GM18507 (cell line): ENCODE data around the gene PLEKHA4.
"Not testable (repeated sequence)": the region's sequence is repeated elsewhere in the genome, so short reads cannot be mapped to it uniquely, and the experiment has no call there.

ENCODE experiments used
- DNase-seq: peaks from one replicate; pipeline ENCODE4 v3.0.0; 2011; ENCODE audit warnings: low read depth; ENCODE audit not compliant: insufficient read length; ENCODE audit errors: extremely low spot score
- FAIRE-seq: peaks from 2 replicates; lab custom pipeline; 2011; peaks lifted over from hg19 to GRCh38; lab: Jason Lieb, UNC

PLEKHA4 gene

DNA sequence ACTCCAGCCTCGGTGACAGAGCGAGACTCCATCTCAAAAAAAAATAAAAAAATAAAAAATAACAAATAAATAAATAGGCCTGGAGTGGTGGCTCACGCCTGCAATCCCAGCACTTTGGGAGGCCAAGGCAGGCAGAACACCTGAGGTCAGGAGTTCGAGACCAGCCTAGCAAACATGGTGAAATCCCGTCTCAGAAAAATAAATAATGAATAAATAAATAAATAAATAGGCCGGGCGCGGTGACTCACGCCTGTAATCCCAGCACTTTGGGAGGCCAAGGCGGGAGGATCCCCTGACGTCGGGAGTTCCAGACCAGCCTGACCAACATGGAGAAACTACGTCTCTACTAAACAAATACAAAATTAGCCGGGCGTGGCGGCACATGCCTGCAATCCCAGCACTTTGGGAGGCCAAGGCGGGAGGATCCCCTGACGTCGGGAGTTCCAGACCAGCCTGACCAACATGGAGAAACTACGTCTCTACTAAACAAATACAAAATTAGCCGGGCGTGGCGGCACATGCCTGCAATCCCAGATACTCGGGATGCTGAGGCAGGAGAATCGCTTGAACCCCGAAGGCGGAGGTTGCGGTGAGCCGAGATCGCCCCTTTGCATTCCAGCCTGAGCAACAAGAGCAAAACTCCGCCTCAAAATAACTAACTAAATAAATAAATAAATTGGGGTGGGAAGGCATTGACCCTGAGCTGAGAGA is 3.2 kb upstream of the PLEKHA4 start:
- not testable (repeated sequence) for DNase-seq, FAIRE-seq

DNA sequence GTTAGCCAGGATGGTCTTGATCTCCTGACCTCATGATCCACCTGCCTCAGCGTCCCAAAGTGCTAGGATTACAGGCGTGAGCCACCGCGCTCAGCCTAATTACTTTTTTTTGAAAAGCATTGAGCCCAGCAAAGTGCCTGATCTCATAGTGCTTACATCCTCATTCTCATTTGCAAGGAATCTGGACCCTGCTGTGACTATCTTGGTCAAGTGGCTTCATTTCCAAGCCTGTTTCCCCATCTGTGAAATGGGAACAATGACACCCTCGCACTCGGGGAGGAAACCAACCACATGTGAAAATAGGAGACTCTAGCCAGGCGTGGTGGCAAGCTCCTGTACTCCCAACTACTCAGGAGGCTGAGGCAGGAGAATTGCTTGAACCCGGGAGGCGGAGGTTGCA is 1.6 kb upstream of the PLEKHA4 start:
- FAIRE-seq (no peak), DNase-seq (no peak)

DNA sequence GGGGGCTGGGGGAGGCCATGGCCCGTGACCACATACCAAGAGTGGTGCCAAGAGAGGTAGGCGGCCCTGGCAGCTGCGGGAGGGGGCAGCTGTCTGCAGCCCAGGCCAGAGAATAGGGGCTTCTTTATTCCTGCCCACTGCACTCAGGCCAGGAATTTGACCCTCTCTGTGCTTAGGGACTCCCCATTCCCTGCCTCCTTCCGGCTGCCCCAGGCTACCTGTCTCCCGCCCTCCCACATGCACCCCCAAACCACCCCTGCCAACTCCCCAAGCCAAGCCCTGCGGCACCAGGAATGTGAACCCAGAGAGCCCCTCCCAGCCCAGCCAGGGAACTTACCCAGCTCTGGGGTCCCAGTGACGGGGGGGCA is 687 bp downstream of the PLEKHA4 start:
- DNase-seq (no peak), FAIRE-seq (no peak)

DNA sequence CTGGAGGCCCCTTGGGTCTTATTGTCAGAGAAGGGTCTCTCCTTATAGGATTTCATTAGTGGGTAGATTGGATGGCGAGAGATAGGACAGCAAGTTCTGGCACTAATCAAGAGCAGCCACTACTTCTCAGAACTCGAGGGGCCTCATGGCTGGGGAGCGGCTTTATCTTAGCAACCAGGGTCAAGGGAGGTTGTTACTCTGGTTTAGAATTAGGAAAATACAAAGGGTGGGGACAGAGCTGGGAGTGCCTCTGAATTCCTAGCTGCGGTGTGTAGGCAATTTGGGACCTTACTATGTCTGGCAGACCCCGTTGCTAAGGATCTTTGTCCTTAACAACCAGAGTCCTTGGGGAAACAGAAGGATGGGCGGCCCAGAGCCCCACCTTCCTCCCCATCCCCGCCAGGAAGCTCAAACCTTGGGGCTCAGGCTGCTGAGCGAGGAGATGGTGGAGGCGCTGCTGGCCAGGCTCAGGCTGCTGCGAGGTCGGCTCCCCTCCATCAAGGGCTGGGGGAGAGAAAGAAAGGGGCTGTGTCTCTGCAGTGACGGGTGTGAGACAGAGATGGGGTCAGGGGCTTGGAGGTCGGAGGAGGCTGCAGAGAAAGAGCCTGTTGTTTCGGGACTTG is 1.2 kb downstream of the PLEKHA4 start:
- DNase-seq (no peak), FAIRE-seq (no peak)

DNA sequence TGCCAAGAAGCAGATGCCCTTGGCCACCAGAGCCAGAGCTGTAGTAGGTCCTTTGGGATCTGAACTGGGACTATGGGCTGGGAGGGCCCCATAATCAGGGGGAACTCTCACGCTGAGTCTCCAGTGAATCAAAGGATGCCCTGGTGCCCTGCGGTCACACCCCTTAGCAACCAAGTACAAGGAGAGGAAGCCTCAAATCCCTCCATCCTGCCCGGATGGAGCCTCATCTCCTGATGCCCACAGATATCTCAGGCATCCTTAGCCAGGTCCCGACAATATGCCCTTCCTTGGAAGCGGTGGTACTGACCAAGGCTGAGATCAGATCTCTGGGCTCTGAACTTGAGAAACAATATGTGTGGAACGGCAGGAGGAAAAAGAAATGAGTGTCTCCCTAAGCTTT is 1.7 kb downstream of the PLEKHA4 start:
- DNase-seq (no peak), FAIRE-seq (no peak)

DNA sequence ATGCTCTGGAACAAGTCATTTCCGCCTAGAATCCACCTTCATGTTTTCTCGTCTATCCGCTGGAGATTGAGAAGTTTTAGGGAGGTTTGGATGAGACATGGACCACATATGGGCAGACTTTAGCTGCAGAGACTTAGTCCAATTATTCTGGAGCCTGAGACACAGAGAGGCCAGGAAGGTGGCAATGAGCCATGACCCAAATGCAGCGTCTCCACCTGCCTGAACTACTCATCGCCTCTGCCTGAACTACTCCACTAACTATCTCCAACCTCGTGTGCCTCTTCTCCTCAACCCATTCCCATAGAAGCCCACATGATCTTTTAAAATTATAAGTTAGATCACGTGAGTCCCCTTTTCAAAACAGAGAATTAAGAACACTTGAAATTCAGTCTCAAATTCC is 5.6 kb downstream of the PLEKHA4 start:
- FAIRE-seq (no peak), DNase-seq (no peak)

DNA sequence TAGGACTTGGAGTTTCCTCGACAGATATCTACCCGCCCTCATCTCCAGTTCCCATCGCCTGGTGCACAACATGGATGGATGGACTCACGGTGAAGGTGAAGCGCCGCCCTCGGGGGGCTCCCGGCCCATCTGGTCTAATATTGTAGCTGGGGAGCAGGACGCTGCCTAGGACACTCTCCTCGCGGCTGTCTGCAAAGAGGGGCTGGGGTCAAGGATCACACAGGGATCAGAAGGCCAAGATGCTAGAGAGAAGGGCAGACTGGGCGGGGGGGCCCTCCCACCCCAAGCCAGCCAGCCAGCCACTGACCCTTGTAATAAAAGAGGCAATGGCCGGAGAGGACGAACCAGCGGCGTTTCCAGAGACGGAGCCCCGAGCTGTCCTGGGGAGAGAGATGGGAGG is 7.1 kb downstream of the PLEKHA4 start:
- FAIRE-seq = no peak
- DNase-seq = no peak

DNA sequence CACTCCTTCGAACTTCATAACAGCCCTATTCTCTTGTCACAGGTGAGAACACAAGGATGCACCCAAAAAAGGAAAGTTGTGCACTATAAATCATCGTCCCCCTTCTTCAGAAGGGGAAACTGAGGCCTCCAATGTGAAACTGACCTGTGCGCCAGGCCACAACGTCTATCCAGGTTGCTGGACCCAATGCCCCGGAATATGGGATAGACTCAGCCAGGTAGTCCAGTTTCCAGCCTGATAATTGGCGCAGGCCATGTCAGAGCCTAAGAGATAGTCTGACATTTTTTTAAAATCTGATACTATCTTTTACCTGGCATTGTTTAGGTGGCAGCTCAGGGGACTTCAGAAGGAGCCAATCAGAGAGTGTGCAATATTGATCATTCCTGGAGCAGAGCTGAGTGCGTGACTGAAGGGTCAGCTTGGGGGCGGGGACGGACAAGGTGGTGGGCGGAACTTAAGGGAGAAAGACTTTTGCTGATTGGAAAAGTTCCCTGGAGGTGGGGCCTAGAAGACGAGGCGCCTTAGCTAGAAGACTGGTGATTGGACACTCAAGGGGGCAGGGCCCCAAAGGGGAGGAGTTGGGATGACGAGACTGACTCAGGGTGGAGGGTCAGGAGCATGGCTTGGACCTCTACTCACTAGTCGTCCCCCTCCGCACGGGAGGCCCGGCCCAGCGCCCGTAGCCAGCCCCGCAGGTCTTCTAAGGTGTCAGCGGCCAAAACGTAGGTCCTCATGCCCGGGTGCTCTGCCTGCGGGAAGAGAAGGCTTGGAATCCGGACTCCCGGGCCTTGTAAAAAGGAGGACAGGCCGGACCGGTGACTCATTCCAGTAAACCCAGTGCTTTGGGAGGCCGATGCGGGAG is 8.5 kb downstream of the PLEKHA4 start:
- FAIRE-seq = peak; percentile 81
- DNase-seq = peak; percentile 52

DNA sequence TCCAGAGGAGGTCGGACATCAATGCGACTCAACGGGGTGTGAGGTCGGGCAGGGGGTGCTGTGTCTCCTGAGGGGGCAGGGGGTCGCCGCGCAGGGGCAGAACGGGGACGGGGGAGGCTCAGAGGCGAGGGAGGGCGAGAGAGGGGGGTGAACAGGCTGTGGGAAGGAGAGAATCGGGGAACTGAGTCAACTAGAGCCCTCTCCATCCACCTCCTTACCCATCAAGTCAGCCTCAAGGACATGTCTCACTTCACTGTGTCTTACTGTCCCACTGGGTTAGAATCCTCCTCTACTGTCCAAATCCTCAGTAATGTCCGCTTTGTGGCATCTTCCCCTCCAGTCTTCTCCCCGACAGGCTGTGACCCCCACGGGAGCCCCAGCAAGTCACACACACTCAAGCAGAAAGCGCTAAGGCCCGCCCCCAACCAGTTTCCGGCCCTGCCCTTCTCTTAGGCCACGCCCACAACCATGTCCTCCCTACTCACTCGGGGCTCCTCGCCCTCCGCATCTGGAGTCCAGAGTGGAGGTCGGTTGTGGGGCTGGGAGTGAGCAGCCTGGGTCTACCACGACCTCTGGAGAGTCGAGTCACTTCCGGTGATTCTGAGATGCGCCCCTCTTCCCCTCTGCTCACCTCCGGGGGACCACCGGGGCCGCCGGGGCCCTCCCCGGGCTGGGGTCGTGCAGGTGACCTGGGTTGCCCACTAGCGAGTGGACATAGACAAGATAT is 9.3 kb downstream of the PLEKHA4 start:
- FAIRE-seq (peak; percentile 51), DNase-seq (no peak)

DNA sequence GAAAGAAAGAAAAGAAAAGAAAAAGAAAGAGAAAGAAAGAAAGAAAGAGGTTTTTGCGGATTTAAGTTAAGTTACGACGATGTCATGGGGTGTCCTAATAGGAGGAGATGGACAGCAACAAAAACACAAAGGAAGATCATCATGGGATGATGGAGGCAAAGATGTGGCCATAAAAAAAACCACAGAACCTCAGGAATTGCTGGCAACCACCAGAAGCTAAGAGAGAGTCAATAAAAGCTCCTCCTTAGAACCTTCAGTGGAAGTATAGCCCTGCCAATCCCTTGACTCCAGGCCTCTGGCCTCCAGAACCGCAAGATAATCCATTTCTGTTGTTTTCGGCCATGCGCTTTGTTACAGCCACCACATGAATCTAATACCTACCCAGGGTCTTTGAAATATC is 11.5 kb downstream of the PLEKHA4 start:
- FAIRE-seq (no peak), DNase-seq (no peak)

DNA sequence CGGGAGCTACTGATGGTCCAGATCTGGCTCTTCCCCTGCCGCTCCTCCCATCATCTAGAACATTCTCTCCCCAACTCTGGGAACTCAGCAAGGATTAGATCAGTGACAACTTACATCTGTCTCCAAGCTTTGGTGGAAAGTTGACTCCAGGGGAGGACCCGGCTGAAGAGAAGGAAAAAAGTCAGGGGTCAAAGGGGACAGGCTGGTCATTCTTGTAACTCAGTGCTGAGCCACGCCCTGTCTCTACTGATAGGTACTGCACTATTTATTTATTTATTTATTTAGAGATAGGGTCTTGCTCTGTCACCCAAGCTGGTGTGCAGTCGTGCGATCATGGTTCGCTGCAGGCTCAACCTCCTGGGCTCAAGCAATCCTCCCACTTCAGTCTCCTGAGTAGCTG is 14.3 kb downstream of the PLEKHA4 start:
- FAIRE-seq (no peak), DNase-seq (no peak)

DNA sequence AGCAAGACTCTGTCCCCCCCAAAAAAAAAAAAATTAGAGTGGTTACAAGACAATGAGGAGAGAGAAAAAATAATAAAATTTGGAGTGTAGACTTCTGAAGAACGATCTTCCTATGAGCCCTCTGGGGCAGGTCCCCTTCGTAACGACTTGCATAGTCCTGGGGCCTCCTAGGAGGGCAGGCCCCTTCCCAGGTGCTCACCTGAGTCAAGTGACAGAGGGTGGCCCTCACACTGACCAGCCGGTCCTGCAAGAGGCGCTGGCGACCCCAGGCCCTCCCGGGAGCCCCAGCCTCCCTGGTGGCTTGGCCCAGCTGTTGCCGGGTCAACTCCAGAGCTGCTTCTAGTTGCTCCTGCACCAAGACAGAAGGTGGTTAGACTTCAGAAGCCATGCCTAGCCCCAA is 14.9 kb downstream of the PLEKHA4 start:
- DNase-seq (no peak), FAIRE-seq (no peak)

DNA sequence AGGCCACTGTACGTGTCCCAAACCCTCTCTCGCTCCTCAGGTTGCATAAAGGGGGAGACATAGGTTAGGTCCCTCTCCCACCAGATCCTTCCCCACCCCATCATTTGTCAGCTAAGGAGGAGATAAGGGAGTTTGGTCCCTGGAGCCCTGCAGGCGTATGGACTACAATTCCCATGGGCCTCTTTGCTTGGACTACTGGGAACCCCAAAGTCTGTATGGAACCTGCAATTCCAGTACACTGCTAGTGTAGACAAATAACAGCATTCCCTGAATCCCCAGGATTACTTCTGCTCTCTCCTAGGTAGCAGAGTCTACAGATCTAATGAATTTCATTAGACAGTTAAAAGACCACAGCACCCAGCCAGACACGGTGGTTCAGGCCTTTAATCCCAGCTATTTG is 16.1 kb downstream of the PLEKHA4 start:
- no peak for DNase-seq
- no peak for FAIRE-seq

DNA sequence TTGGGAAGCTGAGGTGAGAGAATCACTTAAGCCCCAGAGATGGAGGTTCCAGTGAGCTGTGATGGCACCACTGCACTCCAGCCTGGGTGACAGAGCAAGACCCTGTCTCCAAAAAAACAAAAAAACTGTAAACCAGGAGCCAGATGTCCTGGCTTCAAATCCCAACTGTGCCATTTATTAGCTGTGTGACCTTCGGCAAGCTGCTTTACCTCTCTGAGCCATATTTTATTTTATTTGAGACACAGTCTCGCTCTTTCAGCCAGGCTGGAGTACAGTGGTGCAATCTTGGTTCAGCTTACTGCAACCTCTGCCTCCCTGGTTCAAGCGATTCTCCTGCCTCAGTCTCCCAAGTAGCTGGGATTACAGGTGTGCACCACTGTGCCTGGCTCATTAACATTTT is 21.8 kb downstream of the PLEKHA4 start:
- DNase-seq, FAIRE-seq: not testable (repeated sequence)

DNA sequence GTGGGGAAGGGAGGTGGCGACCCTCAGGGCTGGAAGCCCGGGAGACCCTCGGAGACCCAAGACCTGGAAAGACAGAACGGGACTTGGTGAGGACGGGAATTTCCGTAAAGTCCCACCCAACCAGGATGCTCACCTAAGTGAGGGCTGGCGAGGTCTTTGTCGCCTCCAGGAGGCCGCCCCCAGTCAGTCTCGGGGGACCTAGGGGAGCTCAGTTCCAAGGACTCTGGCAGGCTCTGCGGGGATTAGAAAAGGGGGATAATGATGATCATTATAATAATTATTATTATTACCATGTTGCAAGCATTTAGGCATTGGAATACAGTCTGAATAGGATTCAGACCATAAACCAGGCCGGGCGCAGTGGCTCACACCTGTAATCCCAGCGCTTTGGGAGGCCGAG is 23.0 kb downstream of the PLEKHA4 start:
- FAIRE-seq (no peak), DNase-seq (no peak)

DNA sequence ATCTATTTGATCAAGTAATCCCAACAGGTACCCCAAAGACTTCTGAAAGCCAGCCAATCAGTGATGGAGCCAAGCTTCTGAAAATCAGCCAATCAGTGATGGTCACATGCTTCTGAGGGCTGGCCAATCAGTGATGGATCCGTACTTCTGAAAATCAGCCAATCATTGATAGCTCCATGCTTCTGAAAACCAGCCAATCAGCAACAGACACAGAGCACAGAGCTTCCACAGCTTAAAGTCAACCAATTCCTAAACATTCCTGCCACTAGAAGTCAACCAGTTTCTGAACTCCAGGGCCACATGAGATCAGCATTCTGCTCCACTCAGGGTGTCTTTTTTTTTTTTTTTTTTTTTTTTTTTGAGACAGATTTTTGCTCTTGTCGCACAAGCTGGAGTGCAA is 23.9 kb downstream of the PLEKHA4 start:
- FAIRE-seq = no peak
- no peak for DNase-seq

DNA sequence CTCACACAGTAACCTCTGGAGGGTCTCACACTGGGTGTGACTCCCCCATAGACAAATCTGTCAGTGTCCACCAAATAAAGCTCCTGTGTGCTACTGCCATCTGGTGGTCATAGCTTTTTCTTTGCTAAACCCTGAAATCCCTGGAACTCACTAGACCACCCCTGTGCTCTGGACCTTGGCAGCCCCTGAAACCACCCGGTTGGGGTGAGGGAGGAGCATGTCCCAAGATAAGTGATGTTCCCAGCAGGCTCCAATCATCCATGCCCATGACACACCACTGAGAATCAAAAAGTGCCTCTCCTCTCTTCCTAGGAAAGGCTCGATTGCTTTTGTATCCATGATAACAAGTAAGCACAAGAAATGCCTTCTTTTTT is 25.6 kb downstream of the PLEKHA4 start:
- DNase-seq = no peak

DNA sequence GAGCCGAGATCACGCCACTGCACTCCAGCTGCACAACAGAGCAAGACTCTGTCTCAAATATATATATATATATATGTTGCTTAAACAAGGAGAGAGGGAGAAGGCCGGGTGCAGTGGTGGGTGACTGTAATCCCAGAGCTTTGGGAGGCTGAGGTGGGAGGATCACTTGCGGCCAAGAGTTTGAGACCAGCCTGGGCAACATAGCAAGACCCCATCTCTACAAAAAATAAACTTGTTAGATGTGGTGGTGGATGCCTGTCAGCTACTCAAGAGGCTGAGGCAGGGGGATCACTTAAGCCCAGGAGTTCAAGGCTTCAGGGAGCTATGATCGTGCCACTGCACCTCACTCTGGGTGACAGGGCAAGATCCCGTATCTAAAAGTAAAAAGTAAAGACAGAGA is 26.8 kb downstream of the PLEKHA4 start:
- no peak for DNase-seq
- FAIRE-seq = no peak

More for the DNA sequence above, 25.6 kb downstream of the PLEKHA4 start:
- FAIRE-seq = peak; percentile 73

DNA sequence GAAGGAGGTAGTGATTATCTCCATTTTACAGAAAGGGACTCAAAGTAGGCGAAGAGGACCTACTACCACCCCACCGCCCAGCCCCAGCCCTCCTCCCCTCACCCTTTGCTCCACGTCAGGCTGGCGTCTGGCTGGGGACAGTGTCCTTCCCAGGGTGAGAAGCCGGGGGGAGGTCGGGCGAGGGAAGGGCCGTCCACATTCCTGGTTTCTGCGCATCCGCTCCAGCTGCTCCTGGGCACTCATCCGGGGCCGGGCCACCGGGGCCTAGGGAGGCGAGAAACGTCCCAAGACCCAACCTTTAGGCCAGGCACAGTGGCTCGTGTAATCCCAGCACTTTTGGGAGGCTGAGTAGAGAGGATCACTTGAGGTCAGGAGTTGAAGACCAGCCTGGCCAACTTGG is 27.4 kb downstream of the PLEKHA4 start:
- DNase-seq (no peak), FAIRE-seq (no peak)

DNA sequence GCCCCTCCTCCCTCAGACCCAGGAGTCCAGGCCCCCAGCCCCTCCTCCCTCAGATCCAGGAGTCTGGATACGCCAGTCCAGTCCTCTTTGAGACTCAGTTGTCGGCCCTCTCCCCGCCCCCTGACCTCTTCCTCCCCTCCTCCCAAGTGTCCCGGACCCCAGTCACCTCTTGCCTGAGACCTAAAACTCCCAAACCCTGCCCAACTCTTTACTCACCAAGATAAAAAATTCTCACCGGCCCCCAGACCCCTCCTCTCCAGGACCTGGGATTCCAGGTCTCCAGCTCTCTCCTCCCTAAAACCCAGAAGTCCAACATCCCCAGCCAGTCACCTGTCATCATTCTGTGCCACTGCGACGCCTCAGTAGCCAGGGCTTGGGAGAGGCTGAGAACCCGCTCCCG is 30.7 kb downstream of the PLEKHA4 start:
- FAIRE-seq = no peak

More for the DNA sequence above, 30.7 kb downstream of the PLEKHA4 start:
- DNase-seq = no peak
